Breast epithelium (tissue), 3 donors: ENCODE data around the gene BUB3.
A peak's percentile ranks its signal among the peaks of the same experiment; 100 is the strongest.

ENCODE experiments used
- CTCF ChIP-seq, 3 donors: fragments of 450-650 bp; IDR thresholded peaks; one replicate each; pipeline ENCODE4 v1.5.1; 2016 to 2017; ENCODE audit warnings: antibody characterized with exemption in 3 of 3, mild to moderate bottlenecking in 3 of 3, moderate library complexity in 3 of 3
- POLR2A ChIP-seq: fragments of 450-650 bp; IDR thresholded peaks from one replicate; pipeline ENCODE4 v1.6.1; 2016; ENCODE audit warnings: antibody characterized with exemption, mild to moderate bottlenecking, moderate library complexity

GRCh38 chr10:123154092-123154710 lies at the start of gene BUB3:
- no peak for TF ChIP-seq CTCF (IDR thresholded peaks at IDR 0.05)
- TF ChIP-seq POLR2A = peak; percentile 77
